K562 (cell line): Measurements from ENCODE around the gene CCDC3. TPM values are rescaled to one million over a fixed set of nuclear protein-coding genes. Genes with fewer than 3 reads are reported as not detected.

Experiments used
- ATAC-seq: fragments of 200-7000 bp; cut with Tn5 transposase; 3 replicates; pipeline ENCODE4 v1.9.1; 2020; ENCODE audit warnings: moderate library complexity
- BruUV-seq: library from RNA; stranded (reverse); fragments of 400-500 nt; replicated peaks from 2 replicates; lab custom pipeline; 2021; lab: Mats Ljungman, UMichigan
- CTCF ChIA-PET: fragments of 300-600 bp; formaldehyde crosslinking; extraction: SDS; loops from one replicate; lab custom pipeline; 2021; ENCODE audit warnings: low intra/inter-chr PET ratio; lab: Yijun Ruan, JAX
- POLR2A ChIA-PET: fragments of 300-600, 350-650 bp; sonication (Branson Sonifier 250); formaldehyde crosslinking; extraction: SDS; loops from one replicate; lab custom pipeline; 2021; ENCODE audit warnings: antibody characterized with exemption, inconsistent platforms; lab: Yijun Ruan, JAX
- DNase-seq, 4 experiments: peaks; one replicate each; pipeline versions ENCODE4 v3.0.0 to v3.0.0-alpha.2; 2011 to 2018; ENCODE audit warnings: low spot score in 3 of 4, mixed read lengths in 3 of 4; ENCODE audit errors: extremely low read depth in 1 of 4
- FAIRE-seq: peaks from 2 replicates; lab custom pipeline; 2011; peaks lifted over from hg19 to GRCh38; lab: Jason Lieb, UNC
- H2AFZ ChIP-seq: 2 replicates; pipeline ENCODE4 v1.6.0; 2011; ENCODE audit warnings: low read depth, low read length, control low read depth, inconsistent platforms
- H3K27ac ChIP-seq: fragments of 200-600 bp; 3 replicates; pipeline ENCODE4 v1.8.0; 2011; ENCODE audit warnings: low read depth, mild to moderate bottlenecking, control low read depth, inconsistent platforms, low read length, moderate library complexity, mixed read lengths; ENCODE audit errors: extremely low read depth
- H3K27me3 ChIP-seq, 2 experiments: fragments of 300-600 bp in 1 of 2; 2 replicates in 1 of 2; 3 replicates in 1 of 2; pipeline versions ENCODE4 v1.6.0 to v1.8.0; 2011; ENCODE audit warnings: inconsistent platforms in 2 of 2, low read length in 2 of 2, mild to moderate bottlenecking in 1 of 2, mixed read lengths in 1 of 2, moderate library complexity in 1 of 2; ENCODE audit not compliant: control insufficient read depth in 2 of 2, insufficient read depth in 2 of 2
- H3K36me3 ChIP-seq: fragments of 300-600 bp; 3 replicates; pipeline ENCODE4 v1.8.0; 2011; ENCODE audit warnings: mild to moderate bottlenecking, low read length, inconsistent platforms; ENCODE audit not compliant: control insufficient read depth, insufficient read depth
- H3K4me1 ChIP-seq, 2 experiments: fragments of 200-600 bp in 1 of 2; replicated peaks in 1 of 2; 2 replicates in 1 of 2; 3 replicates in 1 of 2; pipeline versions ENCODE4 v1.5.1 to v1.8.0; 2011; ENCODE audit warnings: inconsistent platforms in 2 of 2, low read length in 2 of 2, mild to moderate bottlenecking in 1 of 2, mixed read lengths in 1 of 2, moderate library complexity in 1 of 2; ENCODE audit not compliant: control insufficient read depth in 2 of 2, insufficient read depth in 2 of 2
- H3K4me2 ChIP-seq: 2 replicates; pipeline ENCODE4 v1.6.1; 2011; ENCODE audit warnings: low read length, control low read depth, inconsistent platforms, mixed read lengths; ENCODE audit not compliant: insufficient read depth
- H3K4me3 ChIP-seq: fragments of 200-600 bp; sonication (generic), shearing (Covaris generic); 2 replicates; pipeline ENCODE4 v1.5.1; 2016; ENCODE audit warnings: control low read depth, inconsistent platforms
- H3K79me2 ChIP-seq: fragments of 200-600 bp; 3 replicates; pipeline ENCODE4 v1.8.0; 2011; ENCODE audit warnings: low read length, inconsistent platforms; ENCODE audit not compliant: control insufficient read depth, insufficient read depth
- H3K9ac ChIP-seq, 2 experiments: 2 replicates each; pipeline versions ENCODE4 v1.6.0 to v1.6.1; 2011; ENCODE audit warnings: low read depth in 2 of 2, low read length in 2 of 2, control low read depth in 1 of 2, inconsistent platforms in 1 of 2, mild to moderate bottlenecking in 1 of 2, mixed read lengths in 1 of 2; ENCODE audit not compliant: insufficient read depth in 1 of 2
- H3K9me1 ChIP-seq: one replicate; pipeline ENCODE4 v1.6.0; 2011; ENCODE audit warnings: inconsistent platforms, mild to moderate bottlenecking, low read length, moderate library complexity; ENCODE audit not compliant: control insufficient read depth, insufficient read depth
- H3K9me3 ChIP-seq: replicated peaks from 2 replicates; pipeline ENCODE4 v1.5.1; 2011; ENCODE audit warnings: low read depth, low read length, inconsistent platforms; ENCODE audit not compliant: control insufficient read depth, insufficient read depth
- H4K20me1 ChIP-seq: replicated peaks from 2 replicates; pipeline ENCODE4 v1.6.1; 2011; ENCODE audit warnings: low read length, inconsistent platforms, mixed read lengths; ENCODE audit not compliant: control insufficient read depth, insufficient read depth
- CC2D1A ChIP-seq: fragments of 450-650 bp; IDR thresholded peaks from 2 replicates; pipeline ENCODE4 v1.6.1; 2017; ENCODE audit warnings: mild to moderate bottlenecking
- RBM22 ChIP-seq: fragments of 200-400 bp; formaldehyde crosslinking; IDR thresholded peaks from 2 replicates; pipeline ENCODE4 v1.6.1; 2018; ENCODE audit warnings: low read length, low read depth; ENCODE audit not compliant: poor library complexity, severe bottlenecking
- ZNF507 ChIP-seq: conservative IDR thresholded peaks from 2 replicates; pipeline ENCODE4 v1.6.1; 2017; ENCODE audit warnings: missing genetic modification characterization, missing compliant biosample characterization
- in situ Hi-C: fragments of 300-500 bp; cut with MboI; formaldehyde crosslinking; loops from 4 replicates; pipeline ENCODE4 v1.15.0; 2018; ENCODE audit warnings: inconsistent platforms, mixed read lengths
- intact Hi-C: fragments of 100-400 bp; cut with micrococcal nuclease; formaldehyde crosslinking; loops from 2 replicates; pipeline ENCODE4 v1.14.2; 2022
- polyA plus RNA-seq, 8 experiments: library from polyadenylated mRNA; depleted of rRNA in 4 of 8; stranded (reverse) in 5 of 8; unstranded in 3 of 8; fragments of >200 nt; fragmentation: Nextera tagmentation in 2 of 8; fragmentation: Illumina TruSeq in 1 of 8; extraction: Ambion mirVana in 2 of 8; extraction: Trizol in 1 of 8; gene quantifications; 2 replicates each; pipeline versions ENCODE4 v1.2.1 to v1.2.3, GENCODE V29; 2011 to 2014; ENCODE audit warnings: inconsistent platforms in 1 of 8, missing spikeins in 1 of 8
- total RNA-seq, 7 experiments: library from RNA; depleted of rRNA in 6 of 7; stranded (reverse); fragments of >200 nt in 6 of 7; fragmentation: Illumina TruSeq in 2 of 7; extraction: Trizol in 2 of 7; gene quantifications; 2 replicates each; pipeline versions ENCODE4 v1.2.1 to v1.2.3, GENCODE V29; 2011 to 2021; ENCODE audit warnings: low replicate concordance in 1 of 7
- TF ChIP-seq, protein P1 (sequence below), 2 experiments: fragments of 450-650 bp; formaldehyde crosslinking in 1 of 2; IDR thresholded peaks; 2 replicates each; pipeline versions ENCODE4 v1.4.0 to v1.6.1; 2014 to 2020; ENCODE audit warnings: mild to moderate bottlenecking in 2 of 2, borderline replicate concordance in 1 of 2, low read depth in 1 of 2
- TF ChIP-seq, protein P2 (sequence below): fragments of 450-650 bp; IDR thresholded peaks from 2 replicates; pipeline ENCODE4 v1.6.1; 2017; ENCODE audit warnings: antibody characterized with exemption

The CCDC3 gene
- total and polyA plus RNA-seq, 9 of the 15 experiments (the other 6 are each of a cell fraction or from before 2014, with no cell fraction given): not detected

DNA sequence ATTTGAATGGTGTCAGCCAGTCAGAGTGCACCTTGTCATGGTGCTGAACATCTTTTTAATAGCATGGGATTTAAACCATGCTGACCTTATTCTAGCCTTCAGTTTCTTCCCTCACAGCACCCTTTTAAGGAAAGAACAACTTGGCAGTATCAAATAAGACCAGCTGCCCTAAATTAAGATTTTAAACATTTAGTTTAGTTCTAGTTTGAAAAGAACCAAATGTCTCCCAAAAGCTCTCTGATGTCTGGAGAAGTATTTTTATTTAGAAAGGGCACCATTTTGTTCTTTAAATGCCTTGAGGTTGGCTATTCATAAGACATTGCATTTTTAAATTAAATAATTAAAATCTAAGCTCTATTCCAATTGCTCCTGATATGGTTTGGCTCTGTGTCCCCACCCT is 121.1 kb downstream of the CCDC3 start:
- ChIA-PET CTCF (no interaction called here), POLR2A (no interaction called here)
- no peak for ATAC-seq
- no peak for DNase-seq
- peaks cover 0 to 6% of the 10 kb centered on the region in 2 experiments; a peak in 1 of 5 replicates for H3K27me3 ChIP-seq
- FAIRE-seq: no peak
- H2AFZ ChIP-seq: no peak overlapping the region
- no peaks in the 10 kb centered on the region for H3K9me3 ChIP-seq
- no peak overlapping the region for H3K4me3 ChIP-seq
- no peaks in the 10 kb centered on the region for H3K9me1 ChIP-seq
- H3K9ac ChIP-seq: no peak overlapping the region
- intact Hi-C loops (no loop called here), in situ Hi-C loops (no loop called here)
- no peaks in the 10 kb centered on the region for H3K4me1 ChIP-seq
- TF ChIP-seq CC2D1A: no peak
- TF ChIP-seq, protein P1, sequence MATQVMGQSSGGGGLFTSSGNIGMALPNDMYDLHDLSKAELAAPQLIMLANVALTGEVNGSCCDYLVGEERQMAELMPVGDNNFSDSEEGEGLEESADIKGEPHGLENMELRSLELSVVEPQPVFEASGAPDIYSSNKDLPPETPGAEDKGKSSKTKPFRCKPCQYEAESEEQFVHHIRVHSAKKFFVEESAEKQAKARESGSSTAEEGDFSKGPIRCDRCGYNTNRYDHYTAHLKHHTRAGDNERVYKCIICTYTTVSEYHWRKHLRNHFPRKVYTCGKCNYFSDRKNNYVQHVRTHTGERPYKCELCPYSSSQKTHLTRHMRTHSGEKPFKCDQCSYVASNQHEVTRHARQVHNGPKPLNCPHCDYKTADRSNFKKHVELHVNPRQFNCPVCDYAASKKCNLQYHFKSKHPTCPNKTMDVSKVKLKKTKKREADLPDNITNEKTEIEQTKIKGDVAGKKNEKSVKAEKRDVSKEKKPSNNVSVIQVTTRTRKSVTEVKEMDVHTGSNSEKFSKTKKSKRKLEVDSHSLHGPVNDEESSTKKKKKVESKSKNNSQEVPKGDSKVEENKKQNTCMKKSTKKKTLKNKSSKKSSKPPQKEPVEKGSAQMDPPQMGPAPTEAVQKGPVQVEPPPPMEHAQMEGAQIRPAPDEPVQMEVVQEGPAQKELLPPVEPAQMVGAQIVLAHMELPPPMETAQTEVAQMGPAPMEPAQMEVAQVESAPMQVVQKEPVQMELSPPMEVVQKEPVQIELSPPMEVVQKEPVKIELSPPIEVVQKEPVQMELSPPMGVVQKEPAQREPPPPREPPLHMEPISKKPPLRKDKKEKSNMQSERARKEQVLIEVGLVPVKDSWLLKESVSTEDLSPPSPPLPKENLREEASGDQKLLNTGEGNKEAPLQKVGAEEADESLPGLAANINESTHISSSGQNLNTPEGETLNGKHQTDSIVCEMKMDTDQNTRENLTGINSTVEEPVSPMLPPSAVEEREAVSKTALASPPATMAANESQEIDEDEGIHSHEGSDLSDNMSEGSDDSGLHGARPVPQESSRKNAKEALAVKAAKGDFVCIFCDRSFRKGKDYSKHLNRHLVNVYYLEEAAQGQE (IDR thresholded peaks at IDR 0.05; ENCODE audit: borderline replicate concordance): no peak
- TF ChIP-seq, protein P1 (CRISPR knock-in tag; IDR thresholded peaks at IDR 0.05; ENCODE audit: low read depth): no peak
- TF ChIP-seq, protein P2, sequence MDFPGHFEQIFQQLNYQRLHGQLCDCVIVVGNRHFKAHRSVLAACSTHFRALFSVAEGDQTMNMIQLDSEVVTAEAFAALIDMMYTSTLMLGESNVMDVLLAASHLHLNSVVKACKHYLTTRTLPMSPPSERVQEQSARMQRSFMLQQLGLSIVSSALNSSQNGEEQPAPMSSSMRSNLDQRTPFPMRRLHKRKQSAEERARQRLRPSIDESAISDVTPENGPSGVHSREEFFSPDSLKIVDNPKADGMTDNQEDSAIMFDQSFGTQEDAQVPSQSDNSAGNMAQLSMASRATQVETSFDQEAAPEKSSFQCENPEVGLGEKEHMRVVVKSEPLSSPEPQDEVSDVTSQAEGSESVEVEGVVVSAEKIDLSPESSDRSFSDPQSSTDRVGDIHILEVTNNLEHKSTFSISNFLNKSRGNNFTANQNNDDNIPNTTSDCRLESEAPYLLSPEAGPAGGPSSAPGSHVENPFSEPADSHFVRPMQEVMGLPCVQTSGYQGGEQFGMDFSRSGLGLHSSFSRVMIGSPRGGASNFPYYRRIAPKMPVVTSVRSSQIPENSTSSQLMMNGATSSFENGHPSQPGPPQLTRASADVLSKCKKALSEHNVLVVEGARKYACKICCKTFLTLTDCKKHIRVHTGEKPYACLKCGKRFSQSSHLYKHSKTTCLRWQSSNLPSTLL: no peak
- no peak for TF ChIP-seq RBM22
- no peak for TF ChIP-seq ZNF507 (tag)
- H3K4me2 ChIP-seq: no peak overlapping the region
- no peaks in the 10 kb centered on the region for H3K79me2 ChIP-seq
- no peak overlapping the region for H3K27ac ChIP-seq
- no TSS peak for BruUV-seq
- H4K20me1 ChIP-seq: no peaks in the 10 kb centered on the region
- no peaks in the 10 kb centered on the region for H3K36me3 ChIP-seq
